ENCODE data around the gene OGFOD2.

Gene OGFOD2

GRCh38 chr12:123024819-123025391, 49.9 kb downstream of the OGFOD2 start:
- TF ChIP-seq CTCF (conservative IDR thresholded peaks at IDR 0.05) = no peak
- H3K27ac ChIP-seq = no peak overlapping the region

- TF ChIP-seq CTCF (conservative IDR thresholded peaks at IDR 0.05) = no peak
- no peak overlapping the region for H3K27ac ChIP-seq
Measured at GRCh38 chr12:123026094-123026853, 51.2 kb downstream of the OGFOD2 start.

DNA sequence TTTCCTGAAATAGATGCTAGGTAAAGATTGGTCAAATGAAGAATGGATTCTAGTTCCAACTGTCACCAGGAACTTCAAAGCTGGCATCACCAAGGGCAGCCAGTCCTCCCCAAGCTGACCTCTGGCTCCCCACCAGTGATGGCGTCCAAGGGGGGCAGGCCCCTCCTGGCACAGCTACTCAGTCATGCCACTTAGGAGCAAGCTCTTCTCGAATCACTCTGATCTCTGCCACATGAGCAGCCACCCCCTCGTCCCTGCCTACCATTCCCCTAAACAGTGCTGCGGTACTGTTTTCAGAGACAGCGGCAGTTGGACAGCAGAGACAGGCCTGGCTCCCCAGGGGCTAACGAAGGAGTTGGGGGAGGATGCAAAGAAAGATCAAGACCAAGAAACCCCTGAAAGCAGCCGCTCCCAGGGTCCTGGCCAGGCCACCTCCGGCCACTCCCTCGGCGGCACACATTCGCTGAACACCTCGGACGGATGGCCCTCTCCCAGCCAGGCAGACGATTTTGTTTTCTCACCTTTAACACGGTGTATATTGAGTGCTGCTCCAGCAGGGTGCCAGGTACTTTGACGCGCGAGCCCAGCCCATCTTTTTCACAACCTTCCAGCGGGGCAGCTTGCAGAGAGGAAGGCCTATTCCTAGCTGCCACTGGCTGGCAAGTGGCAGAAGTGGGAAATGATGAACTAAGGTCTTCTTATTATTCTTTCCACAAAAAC, 52.8 kb downstream of the OGFOD2 start:
- no peak overlapping the region for H3K27ac ChIP-seq
- TF ChIP-seq CTCF (conservative IDR thresholded peaks at IDR 0.05) = no peak

- H3K27ac ChIP-seq = no peak overlapping the region
- TF ChIP-seq CTCF (conservative IDR thresholded peaks at IDR 0.05) = no peak
Measured at GRCh38 chr12:123028475-123028874, 53.4 kb downstream of the OGFOD2 start.

GRCh38 chr12:123029550-123029949, 54.5 kb downstream of the OGFOD2 start:
- no peak overlapping the region for H3K27ac ChIP-seq
- TF ChIP-seq CTCF (conservative IDR thresholded peaks at IDR 0.05) = no peak
